GM18519 (cell line): Measurements from ENCODE around the gene IL17RC.
"Not testable (repeated sequence)": the region's sequence is repeated elsewhere in the genome, so short reads cannot be mapped to it uniquely, and the experiment has no call there.

ENCODE experiments used
- ATAC-seq: cut with Tn5 transposase; IDR thresholded peaks from one replicate; pipeline ENCODE4 v1.9.1; 2021; ENCODE audit warnings: mild to moderate bottlenecking, moderate library complexity; ENCODE audit not compliant: unreplicated experiment, low FRiP score

The IL17RC gene

DNA sequence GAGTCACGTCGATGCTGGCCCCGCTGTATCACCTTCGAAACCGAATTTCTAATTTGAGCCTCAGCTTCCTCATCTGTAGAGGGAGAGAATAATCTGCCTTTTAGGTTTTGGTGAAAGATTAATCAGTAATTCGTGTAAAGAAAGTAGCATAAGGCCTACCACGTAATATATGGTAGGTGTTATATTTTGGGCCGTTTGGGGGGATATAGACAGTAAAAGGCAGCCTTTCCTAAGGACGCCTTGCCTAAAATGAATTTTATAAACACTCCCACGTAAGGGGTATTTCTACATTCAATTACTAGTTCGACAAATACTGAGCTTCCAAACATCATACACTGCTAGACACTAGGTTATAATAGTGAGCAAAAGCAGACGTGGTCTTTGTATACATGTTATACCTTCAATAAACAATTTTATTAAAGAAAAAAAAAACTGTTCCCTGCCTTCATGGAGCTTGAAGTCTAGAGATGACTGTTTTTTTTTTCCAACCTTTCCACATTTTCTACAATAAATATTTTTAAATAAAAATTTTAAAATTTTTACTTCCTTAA, 25.8 kb upstream of the IL17RC start:
- no peak for ATAC-seq

DNA sequence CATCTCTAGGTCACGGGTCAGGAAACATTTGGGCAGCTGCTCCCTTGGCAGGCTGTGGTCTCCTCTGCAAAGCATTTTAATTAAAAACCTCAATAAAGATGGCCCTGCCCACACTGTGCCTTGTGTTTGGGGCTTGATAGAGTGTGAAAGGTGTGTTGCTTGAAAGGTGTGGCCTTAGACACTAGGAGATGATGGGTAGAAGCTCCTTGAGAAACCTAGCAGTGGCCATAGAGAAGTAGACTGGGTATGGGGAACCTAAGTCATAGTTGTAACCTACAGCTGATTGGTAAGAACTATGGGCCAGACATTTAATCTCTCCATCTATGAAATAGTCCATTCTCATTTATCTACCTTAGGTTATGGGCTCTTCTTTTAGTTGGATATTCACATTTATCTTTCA, 23.2 kb upstream of the IL17RC start:
- ATAC-seq, result no peak

DNA sequence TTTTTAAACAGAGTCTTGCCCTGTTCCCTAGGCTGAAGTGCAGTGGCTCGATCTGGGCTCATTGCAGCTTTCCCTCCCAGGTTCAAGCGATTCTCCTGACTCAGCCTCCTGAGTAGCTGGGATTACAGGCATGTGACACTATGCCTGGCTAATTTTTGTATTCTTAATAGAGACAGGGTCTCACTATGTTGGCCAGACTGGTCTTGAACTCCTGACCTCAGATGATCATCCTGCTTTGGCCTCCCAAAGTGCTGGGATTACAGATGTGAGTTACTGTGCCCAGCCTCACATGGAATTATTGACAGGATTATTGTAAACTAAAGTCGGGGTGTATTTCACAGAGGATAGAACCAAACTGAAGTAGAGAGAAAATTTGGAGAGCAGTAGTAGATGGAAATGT, 21.2 kb upstream of the IL17RC start:
- not testable (repeated sequence) for ATAC-seq

DNA sequence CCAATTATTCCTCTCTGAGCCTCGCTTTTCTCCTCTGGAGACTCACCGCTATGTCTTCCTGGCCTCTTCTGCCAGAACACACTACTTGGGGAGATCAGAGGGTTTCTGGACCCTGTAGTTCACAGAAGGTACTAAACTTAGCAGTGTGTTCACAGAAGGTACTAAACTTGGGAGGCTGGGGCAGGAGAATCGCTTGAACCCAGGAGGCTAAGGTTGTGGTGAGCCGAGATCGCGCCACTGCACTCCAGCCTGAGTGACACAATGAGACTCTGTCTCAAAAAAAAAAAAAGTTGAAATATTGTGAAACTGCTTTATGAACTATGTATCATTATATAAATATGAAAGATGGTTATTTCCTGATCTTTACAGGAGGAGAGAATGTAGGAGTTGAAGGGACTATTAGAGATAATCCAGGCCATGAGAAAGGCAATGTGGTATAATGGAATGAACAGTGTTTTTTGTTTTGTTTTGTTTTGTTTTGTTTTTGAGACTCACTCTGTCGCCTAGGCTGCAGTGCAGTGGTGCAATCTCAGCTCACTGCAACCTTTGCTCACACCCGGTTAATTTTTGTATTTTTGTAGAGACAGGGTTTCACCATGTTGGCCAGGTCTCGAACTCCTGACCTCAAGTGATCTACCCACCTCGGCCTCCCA, 20.0 kb upstream of the IL17RC start:
- ATAC-seq, result not testable (repeated sequence)

DNA sequence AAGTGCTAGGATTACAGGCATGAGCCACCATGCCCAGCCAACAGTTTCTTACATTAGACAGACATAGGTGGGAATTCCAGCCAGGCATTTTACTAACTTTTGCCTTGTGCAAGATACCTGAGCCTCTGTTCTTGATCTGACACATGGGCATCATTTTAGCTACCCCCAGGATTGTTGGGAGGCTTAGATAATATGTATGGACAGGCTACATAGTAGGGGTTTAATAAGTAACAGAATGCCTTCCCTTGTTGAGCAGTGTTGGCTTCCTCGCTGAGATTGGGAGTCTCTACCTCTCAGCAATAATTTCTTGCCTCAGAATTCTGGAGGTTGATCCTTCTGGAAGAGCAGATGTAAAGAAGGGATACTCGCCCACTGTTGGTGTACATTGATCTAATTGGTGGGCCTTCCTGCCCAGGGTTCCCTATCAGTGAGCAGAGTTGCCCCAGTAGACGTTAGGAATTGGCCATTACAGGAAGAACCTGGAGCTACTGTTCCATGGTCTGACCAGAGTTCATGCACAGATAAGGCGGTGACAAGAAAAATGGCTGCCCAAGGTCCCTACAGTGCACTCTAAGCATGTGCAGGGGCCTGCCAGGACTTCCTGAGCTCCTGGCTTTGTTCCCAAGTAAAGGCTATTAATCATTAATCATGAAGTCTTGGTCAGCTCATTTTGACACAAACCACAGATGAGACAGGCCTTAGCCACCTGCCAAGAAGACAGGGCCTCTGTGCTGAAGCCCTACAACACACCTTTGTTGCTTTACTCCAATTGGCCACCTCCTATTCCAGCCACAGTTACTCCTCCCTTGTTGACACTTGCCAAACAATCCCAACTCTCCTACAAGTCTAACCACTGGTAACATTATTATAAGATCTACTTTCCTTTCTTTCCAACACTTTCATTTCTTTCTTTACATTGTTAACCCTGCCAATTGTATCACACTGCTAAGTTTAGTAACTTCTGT, 19.2 kb upstream of the IL17RC start:
- no peak for ATAC-seq

DNA sequence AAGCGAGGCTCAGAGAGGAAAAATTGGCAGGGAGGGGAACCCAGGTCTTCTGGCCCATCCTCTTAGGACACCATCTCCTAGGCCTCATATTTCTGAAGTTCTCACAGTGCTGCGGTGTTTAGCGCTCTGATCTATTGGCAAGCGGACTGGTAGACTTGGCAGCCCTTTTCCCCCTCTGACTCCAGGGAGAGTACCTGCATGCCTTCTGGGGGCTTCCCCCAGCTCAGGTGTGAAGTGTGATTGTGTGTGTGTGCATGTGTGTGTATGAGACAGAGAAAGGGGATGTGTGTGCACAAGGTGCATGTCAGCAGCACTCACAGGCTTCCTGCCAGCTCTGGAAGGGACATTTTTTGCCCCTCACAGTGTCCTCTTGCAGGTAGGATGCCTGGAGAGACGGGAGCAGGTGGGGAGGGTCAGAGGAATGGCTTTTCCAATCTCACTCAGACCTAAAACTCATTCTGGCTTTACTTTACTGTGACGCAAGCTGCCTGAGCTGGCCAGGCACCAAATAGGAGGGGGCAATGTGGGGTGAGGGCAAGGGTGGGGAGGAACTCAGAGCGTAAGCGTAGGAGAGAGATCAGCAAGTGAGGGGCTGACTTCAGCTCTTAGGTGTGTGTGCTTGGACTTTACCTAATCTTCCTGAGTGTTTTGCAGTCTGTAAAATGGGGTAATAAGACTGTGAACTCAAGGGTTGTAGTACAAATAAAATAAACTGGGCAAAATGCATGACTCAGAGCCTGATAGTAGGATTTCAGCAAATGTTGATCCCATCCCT, 18.2 kb upstream of the IL17RC start:
- ATAC-seq, result no peak

DNA sequence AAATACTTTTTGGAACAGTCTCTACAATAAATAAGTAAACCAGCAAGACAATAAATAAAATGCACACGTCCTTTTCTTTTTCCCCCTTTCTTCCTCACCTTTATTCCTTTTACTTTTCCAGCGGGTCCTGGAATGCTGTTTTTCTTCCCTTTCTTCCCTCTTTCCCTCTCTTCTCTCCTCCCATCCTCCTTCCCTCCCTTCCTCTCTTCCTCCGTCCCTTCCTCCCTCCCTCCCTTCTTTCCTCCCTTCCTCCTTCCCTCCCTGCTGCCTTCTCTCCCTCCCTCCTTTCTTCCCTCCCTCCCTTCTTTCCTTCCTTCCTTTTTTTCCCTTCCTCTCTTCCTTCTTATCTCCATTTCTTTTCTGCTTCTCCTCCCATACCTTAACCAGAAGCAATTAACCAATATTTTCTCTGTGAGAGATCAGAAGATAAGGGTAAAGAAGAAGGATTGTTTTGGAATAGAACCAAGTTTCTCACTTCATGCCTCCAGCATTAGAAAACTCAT, 17.6 kb upstream of the IL17RC start:
- ATAC-seq, result no peak

DNA sequence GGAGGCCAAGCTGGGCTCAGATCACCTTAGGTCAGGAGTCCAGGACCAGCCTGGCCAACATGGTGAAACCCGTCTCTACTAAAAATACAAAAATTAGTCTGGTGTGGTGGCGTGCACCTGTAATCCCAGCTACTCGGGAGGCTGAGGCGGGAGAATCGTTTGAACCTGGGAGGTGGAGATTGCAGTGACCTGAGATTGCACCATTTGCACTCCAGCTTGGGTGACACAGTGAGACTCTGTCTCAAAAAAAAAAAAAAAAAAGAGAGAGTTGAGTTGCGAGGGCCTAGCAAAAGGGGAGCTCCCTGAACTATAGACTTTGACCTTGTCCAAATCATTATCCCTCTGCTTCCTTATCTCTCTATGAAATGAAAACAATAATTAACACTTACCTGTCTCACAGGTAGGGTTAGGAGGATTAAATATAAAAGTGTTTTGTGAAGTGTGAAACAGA, 15.9 kb upstream of the IL17RC start:
- ATAC-seq, result not testable (repeated sequence)

DNA sequence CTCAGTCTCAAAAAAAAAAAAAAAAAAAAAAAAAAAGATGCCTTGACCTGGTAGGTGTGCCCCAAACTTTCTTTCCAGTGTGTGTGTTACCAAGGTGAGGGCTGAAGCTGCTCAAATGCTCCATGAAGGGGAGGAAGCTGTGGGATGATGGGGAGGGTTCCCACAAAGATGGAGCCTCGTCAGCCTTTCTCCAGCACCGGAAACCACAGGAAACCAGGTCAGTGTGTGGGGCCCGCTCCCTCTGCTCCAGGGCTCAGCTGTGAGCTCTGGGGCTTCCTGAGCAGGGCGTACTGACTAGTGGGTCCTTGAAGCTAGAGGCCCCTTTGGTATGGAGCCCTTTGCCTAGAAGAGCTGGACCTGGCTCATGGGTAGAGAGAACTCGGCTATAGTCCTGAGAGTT, 14.9 kb upstream of the IL17RC start:
- no peak for ATAC-seq

DNA sequence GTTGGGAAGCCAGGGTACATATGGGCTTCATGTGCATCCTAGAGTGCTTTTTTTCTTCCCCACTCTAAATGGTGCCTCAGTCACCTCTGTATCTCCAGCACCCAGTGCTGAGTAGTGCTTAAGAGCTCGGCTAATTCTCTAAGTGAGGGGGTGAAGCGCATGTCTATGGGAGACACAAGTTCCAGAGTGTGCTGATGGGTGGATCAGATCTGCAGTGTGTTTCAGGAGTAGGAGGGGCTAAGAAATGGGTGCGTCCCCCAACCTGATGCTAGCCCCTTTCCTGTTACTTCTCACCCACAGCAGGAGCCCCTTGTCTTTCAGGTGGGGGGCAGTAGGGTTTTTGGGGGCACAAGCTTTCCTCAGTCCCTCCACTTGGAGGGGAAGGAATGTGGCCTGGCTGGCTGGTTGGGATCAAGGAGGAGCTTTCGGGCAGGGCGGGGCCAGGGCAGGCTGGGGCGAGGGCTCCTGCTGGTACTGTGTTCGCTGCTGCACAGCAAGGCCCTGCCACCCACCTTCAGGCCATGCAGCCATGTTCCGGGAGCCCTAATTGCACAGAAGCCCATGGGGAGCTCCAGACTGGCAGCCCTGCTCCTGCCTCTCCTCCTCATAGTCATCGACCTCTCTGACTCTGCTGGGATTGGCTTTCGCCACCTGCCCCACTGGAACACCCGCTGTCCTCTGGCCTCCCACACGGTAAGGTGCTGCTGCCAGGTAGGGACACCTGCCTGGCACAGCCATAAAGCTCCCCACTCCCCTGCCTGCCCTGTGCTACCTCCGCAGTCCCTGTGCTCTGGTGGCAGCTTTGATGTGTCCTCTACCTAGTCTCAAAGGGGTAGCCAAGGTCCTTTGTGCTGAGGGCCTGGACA, 14.3 kb upstream of the IL17RC start, which contains the start of gene IL17RE:
TSS of gene IL17RE (plus strand) at position 477 of the 866 bp plus-strand sequence. CDS start at position 562, 85 bp downstream.
- no peak for ATAC-seq

DNA sequence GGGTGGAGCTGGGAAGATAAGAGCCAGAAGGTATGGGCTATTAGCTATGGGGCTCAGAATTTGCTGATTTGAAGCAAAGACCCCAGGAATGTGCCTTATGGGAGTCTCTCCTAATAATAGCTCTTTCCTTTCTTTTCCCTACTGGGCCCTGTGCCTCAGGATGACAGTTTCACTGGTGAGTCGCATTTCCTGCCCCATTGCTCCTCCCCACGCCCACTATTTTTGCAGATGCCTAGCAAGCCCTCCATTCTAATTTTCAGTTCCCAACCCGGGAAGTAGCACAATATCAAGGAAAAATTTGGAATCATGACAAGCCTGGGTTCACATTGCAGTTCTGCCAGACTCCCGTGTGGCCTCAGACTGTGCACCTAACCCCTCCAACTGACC, 13.7 kb upstream of the IL17RC start:
- no peak for ATAC-seq

DNA sequence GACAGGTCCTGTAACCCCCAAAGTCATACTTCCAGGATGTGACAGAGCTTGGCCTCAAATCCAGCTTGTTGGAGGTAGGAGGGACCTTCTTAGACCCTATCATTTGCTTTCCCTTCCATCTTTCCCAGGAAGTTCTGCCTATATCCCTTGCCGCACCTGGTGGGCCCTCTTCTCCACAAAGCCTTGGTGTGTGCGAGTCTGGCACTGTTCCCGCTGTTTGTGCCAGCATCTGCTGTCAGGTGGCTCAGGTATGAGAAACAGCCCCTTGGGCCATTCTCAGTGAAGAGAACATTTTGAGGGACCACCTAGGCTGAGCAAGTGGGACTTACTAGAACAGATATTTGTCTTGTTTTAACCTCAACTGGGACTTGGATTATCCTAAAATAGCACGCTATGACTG, 13.0 kb upstream of the IL17RC start:
- ATAC-seq, result no peak

DNA sequence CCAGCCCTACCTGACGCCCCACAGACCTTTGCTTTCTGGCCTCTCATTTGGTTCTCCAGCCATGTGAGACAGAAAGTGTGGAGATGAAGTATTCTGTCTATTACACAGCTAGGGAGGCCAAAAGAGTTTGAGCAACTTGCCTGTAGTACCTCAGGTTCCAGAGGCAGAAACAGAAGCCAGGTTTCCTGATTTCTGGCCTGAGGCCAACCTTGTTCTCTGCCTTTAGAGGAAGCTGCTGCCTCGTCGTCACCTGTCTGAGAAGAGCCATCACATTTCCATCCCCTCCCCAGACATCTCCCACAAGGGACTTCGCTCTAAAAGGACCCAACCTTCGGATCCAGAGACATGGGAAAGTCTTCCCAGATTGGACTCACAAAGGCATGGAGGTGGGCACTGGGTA, 10.4 kb upstream of the IL17RC start:
- ATAC-seq, result no peak

DNA sequence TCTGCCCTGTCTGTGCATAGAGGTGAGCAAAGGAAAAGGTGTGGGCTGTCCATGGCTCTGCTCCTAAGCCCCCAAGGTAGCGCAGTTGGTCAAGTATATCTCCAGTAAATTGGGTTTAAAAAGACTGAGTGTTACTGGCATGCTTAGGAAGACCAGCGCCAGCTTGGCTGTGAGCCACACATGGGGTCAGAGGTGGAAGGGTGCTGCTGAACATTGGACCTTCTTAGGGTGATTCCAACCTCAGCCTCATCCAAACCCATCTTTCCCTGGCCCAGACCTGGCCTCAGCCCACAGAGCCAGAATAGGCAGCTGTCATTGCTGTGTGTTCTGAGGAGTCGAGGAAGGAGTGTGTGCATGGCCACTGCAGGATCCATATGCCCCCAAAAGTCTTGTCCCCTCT, 8.6 kb upstream of the IL17RC start:
- ATAC-seq, result no peak

DNA sequence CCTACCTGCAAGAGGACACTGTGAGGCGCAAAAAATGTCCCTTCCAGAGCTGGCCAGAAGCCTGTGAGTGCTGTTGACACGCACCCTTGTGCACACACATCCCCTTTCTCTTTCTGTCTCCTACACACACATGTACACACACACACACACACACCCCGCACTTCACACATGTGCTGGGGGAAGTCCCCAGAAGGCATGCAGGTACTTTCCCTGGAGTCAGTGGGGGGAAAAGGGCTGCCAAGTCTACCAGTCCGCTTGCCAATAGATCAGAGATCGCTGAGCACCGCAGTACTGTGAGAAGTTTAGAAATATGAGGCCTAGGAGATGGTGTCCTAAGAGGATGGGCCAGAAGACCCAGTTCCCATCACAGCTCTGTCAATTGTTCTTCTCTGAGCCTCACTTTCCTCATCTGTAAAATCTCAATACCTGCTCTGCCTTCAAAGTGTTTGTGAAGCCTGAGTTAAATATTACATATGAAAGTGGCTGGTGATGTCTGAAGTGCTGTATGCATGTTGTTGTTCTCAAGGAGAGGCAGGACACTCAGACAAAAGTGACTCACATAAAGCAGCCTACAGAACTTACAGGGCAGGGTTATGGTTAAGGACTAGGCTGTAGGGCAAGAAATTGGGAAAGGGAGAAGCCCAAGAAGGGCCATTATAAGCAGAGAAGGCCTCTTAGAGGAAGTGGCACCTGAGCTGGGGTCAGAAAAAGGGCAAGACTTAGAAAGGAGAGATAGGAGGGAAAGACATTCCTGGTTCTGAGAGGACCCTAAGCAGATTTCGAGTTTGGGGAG, 7.5 kb upstream of the IL17RC start:
- ATAC-seq, result no peak

DNA sequence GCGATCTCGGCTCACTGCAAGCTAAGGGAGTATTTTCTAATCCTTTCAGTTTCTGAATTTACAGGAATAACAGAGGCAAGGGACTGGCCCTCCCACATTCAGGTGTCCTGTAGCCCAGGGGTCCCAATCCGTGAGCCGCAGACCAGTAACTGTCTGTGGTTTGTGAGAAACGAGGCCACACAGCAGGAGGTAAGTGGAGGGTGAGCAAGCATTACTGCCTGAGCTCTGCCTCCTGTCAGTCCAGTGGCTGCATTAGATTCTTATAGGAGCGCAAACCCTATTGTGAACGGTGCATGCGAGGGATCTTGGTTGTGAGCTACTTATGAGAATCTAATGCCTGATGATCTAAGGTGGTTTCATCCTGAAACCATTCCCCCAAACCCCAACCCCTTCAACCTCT, 5.0 kb upstream of the IL17RC start:
- no peak for ATAC-seq

DNA sequence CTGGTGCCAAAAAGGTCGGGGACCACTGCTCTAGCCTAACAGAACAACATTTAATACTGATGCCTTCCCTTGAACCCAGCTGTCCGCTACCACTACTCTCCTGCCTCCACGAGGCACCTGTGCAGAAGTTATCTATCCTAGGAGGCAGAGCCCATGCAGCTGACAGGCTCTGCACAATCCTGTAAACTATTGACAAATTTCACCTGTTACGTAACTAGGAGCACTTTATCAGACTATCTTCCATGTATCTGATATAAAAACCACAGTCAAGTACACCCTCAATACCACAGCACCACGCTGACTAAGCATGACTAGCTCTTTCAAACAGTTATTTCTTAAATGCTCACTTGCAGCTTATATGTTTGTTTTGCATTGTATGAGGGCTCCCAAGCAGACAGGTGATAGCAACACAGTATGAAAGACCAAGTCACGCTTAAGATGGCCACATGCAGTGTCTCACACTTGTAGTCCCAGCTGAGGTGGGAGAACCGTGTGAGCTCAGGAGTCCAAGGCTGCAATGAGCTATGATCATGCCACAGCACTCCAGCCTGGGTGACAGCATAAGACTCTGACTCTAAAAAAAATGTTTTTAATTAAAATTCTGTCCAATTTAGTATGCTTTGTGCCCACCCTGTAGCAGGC, 4.5 kb upstream of the IL17RC start:
- no peak for ATAC-seq

DNA sequence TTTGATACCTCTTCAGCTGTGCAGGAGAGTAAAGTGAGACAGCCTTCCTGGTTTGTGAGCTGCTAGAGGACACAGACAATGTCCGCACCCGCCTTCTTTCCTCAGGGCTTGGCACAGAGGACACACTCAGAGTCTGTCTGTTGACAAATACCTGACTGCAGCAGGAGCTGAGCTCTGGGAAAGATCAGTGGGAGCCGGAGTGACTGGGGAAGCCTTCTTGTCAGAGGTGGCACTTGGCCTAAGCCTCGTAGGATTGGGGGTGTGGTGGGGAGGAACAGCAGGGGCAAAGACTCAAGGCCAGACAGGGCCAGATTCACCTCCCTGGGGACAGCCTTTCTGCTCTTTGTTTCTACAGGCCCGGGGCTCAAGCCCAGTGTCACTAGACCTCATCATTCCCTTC, 3.3 kb upstream of the IL17RC start:
- ATAC-seq, result no peak
